Ishikawa (cell line): ENCODE measurements around the gene NOG.

ENCODE experiments used
- CEBPB ChIP-seq: IDR thresholded peaks from 2 replicates; pipeline ENCODE4 v1.6.1; 2012
- EP300 ChIP-seq: IDR thresholded peaks from 2 replicates; pipeline ENCODE4 v1.6.1; 2012; ENCODE audit warnings: borderline replicate concordance
- NFIC ChIP-seq: IDR thresholded peaks from 2 replicates; pipeline ENCODE4 v1.6.1; 2012
- RAD21 ChIP-seq: IDR thresholded peaks from 2 replicates; pipeline ENCODE4 v1.6.1; 2012; ENCODE audit warnings: low read depth

- TF ChIP-seq EP300 (no peak), RAD21 (no peak), CEBPB (no peak), NFIC (no peak)
These were observed 48.9 kb downstream of the NOG start for GRCh38 chr17:56642424-56642823.
